ENCODE measurements around the gene MRGPRF.

- TF ChIP-seq POLR2A (IDR thresholded peaks at IDR 0.05) (no peak), CTCF (IDR thresholded peaks at IDR 0.05 in 8 of 11, conservative IDR thresholded peaks at IDR 0.05 in 3 of 11) (peak in 4 of 11 experiments; percentile 10 to 40 (median 18))
Measured at GRCh38 chr11:68956142-68956541, 56.9 kb downstream of the MRGPRF start.

All from spleen (tissue), 7 donors.